Measurements from ENCODE around the gene CORIN. TPM values are rescaled to one million over a fixed set of nuclear protein-coding genes. Genes with fewer than 3 reads are reported as not detected.
"Not testable (repeated sequence)": the region's sequence is repeated elsewhere in the genome, so short reads cannot be mapped to it uniquely, and the experiment has no call there.

The CORIN gene
- total RNA-seq, 2 donors from 2014 or later, result 0.15 to 0.50 TPM

DNA sequence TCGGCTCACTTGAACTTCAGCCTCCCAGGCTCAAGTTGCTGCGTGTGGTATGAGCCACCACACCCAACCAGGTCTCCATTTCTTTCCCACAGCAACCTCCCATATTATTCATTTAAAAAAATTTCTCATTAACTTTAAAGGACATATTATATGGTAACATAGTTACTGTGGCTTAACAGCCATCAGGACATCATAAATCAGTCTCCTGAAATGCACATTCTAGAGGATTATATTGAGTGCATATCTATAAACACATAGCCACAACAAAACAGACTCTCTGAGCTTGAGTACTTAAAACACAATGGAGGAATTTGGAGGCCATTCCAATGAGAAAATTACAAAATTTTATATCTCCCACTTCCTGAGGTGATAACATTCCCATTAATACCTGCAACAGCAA is 61.5 kb downstream of the CORIN start:
- Histone ChIP-seq H3K4me3 (no peak overlapping the region), H3K27ac (no peak overlapping the region), H3K4me1 (no peaks in the 10 kb centered on the region), H3K9ac (ENCODE audit: low read depth in 2 of 2, low read length in 2 of 2) (no peak overlapping the region), H3K27me3 (no peaks in the 10 kb centered on the region), H3K36me3 (no peaks in the 10 kb centered on the region), H3K9me3 (no peaks in the 10 kb centered on the region)
- intact Hi-C loops (cut with DNase I), result no loop called here
- no peak for TF ChIP-seq CTCF (IDR thresholded peaks at IDR 0.05)
- DNase-seq, result no peak

DNA sequence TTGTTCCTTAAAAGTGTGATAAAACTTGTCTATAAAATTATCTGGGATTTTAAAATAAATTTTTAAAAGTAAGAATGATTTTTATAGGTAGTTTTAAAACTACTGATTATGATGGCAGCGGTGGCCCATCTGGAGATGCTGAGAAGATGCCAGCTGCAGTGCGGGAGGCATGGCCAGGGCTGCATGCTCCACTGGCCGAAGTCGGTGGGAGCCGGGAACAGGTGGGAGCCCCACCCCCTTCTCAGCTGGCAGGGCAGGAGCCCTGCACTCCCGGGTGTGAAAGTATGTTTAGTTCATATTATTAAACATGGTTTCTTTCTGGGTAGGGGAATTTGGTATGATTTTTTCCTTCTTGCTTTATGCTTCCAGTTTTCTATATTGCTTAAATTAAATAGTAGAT is 63.8 kb downstream of the CORIN start:
- no peaks in the 10 kb centered on the region for H3K27me3 ChIP-seq
- no peak for DNase-seq
- intact Hi-C loops (cut with DNase I), result no loop called here
- no peak overlapping the region for H3K4me3 ChIP-seq
- no peaks in the 10 kb centered on the region for H3K9me3 ChIP-seq
- H3K36me3 ChIP-seq, result no peaks in the 10 kb centered on the region
- no peak overlapping the region for H3K9ac ChIP-seq (ENCODE audit: low read depth in 2 of 2, low read length in 2 of 2)
- TF ChIP-seq CTCF (IDR thresholded peaks at IDR 0.05), result no peak
- no peaks in the 10 kb centered on the region for H3K4me1 ChIP-seq
- no peak overlapping the region for H3K27ac ChIP-seq

DNA sequence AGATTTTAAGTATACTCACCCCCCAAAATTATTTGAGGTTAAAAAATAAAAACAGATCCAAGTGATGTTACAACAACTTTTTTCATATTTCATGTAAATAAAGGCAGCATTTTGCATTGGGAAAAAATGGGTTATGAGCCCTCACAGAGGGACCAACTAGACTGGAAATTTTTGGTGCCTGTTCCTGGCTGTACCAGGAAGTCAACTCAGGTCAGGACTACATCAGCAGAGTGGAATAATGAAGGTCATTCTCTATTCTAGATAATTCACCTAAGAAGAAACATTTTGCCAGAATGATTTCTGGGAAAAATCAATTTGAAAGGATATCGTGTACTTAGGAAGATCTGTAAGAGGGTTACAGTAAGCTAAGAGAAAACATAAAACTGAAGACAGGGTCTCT is 66.8 kb downstream of the CORIN start:
- H3K4me1 ChIP-seq, result no peaks in the 10 kb centered on the region
- no peak overlapping the region for H3K4me3 ChIP-seq
- H3K36me3 ChIP-seq, result no peaks in the 10 kb centered on the region
- no peak for DNase-seq
- no peak overlapping the region for H3K9ac ChIP-seq (ENCODE audit: low read depth in 2 of 2, low read length in 2 of 2)
- no peaks in the 10 kb centered on the region for H3K9me3 ChIP-seq
- no peak overlapping the region for H3K27ac ChIP-seq
- TF ChIP-seq CTCF (IDR thresholded peaks at IDR 0.05), result no peak
- intact Hi-C loops (cut with DNase I), result no loop called here
- H3K27me3 ChIP-seq, result no peaks in the 10 kb centered on the region

- H3K27ac ChIP-seq; H3K9ac ChIP-seq (ENCODE audit: low read depth in 2 of 2, low read length in 2 of 2); H3K4me1 ChIP-seq; H3K36me3 ChIP-seq; H3K4me3 ChIP-seq; intact Hi-C loops (cut with DNase I); DNase-seq; H3K27me3 ChIP-seq; H3K9me3 ChIP-seq: not testable (repeated sequence)
Observed at GRCh38 chr4:47767956-47768355, 69.9 kb downstream of the CORIN start.

DNA sequence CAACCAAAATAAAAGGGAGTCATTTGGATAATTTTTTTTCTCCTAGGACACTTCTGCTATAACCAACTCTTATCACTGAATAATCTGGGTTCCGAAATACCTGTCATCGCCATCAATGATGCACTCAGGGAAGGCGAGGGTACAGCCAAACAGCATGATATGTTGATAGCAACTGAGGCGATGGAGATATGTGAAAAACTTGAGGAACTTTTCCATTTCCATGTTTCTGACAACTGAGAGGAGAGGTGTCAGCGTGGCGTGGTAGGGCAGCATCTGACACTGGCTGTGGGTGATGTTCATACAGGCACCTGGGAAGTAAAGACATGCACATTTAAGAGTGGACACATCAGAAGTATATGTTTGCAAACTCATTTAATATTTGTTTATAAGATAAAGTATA is 74.6 kb downstream of the CORIN start:
- H3K27me3 ChIP-seq, result no peaks in the 10 kb centered on the region
- no peak overlapping the region for H3K9ac ChIP-seq (ENCODE audit: low read depth in 2 of 2, low read length in 2 of 2)
- H3K9me3 ChIP-seq, result no peaks in the 10 kb centered on the region
- no peaks in the 10 kb centered on the region for H3K4me1 ChIP-seq
- intact Hi-C loops (cut with DNase I), result no loop called here
- H3K27ac ChIP-seq, result no peak overlapping the region
- TF ChIP-seq CTCF (IDR thresholded peaks at IDR 0.05), result no peak
- DNase-seq, result no peak
- H3K36me3 ChIP-seq, result no peaks in the 10 kb centered on the region
- H3K4me3 ChIP-seq, result no peak overlapping the region

DNA sequence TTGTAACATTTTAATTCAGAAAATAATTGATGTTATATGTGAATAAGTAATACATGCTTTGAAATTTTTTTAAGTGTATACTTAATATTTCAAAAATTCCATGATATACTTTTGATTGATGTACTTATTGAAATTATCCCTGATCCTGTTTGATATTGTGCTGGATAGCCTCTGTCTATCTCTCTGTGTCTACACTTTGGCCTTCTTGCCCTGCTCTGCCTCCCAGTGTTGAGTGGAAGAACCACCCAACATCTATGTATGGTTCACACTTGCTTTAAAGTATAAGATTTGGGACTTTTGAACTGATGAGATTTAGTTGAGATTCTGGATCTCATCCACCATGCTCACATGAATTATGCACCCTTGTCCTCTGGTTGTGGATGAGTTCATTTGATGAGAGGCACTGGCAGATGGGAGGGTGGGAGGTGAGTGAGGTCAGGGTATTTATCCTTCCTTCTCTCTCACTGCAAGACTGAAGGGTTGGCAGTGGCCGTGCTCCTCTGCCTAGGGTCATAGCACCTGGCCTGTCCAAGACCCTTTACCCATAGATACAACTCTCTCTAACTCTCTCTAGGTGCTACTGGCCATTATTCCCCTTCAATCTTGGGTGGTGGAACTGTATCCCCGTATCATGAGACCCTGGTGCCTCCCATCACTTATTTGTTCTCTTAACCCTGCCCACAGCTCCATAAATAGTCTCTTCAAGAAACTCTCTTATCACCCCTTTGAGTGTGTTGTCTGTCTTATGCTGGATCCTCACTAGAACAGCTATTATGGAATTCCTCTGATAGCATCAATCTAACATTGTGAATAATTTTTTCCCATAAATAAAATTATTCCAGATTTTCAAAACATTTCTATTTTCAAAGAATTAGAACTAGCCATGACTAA is 75.2 kb downstream of the CORIN start:
- Histone ChIP-seq H3K9ac (ENCODE audit: low read depth in 2 of 2, low read length in 2 of 2) (no peak overlapping the region), H3K27ac (no peak overlapping the region), H3K9me3 (no peaks in the 10 kb centered on the region), H3K27me3 (no peaks in the 10 kb centered on the region), H3K4me1 (no peaks in the 10 kb centered on the region), H3K4me3 (no peak overlapping the region), H3K36me3 (no peaks in the 10 kb centered on the region)
- intact Hi-C loops (cut with DNase I), result no loop called here
- no peak for TF ChIP-seq CTCF (IDR thresholded peaks at IDR 0.05)
- no peak for DNase-seq

- H3K9me3 ChIP-seq; H3K36me3 ChIP-seq; H3K9ac ChIP-seq (ENCODE audit: low read depth in 2 of 2, low read length in 2 of 2); DNase-seq; H3K27me3 ChIP-seq; intact Hi-C loops (cut with DNase I); H3K4me1 ChIP-seq; H3K4me3 ChIP-seq; H3K27ac ChIP-seq: not testable (repeated sequence)
Observed at GRCh38 chr4:47753316-47753715, 84.6 kb downstream of the CORIN start.

Measured in colonic mucosa (tissue), 4 donors.